WERI-Rb-1 (cell line): ENCODE measurements around the gene CMTM7.

ENCODE experiments used
- DNase-seq: peaks from one replicate; pipeline ENCODE4 v3.0.0-alpha.2; 2020
- H3K27ac ChIP-seq: fragments of 250-450 bp; sonication (Bioruptor Pico); 2 replicates; pipeline ENCODE4 v1.5.1; 2020; ENCODE audit warnings: mild to moderate bottlenecking, moderate library complexity
- H3K27me3 ChIP-seq: fragments of 250-450 bp; sonication (Bioruptor Pico); 2 replicates; pipeline ENCODE4 v1.5.1; 2021; ENCODE audit warnings: mild to moderate bottlenecking, low read depth, moderate library complexity; ENCODE audit not compliant: insufficient read depth, severe bottlenecking
- H3K36me3 ChIP-seq: fragments of 250-450 bp; sonication (Bioruptor Pico); 2 replicates; pipeline ENCODE4 v1.5.1; 2020; ENCODE audit warnings: mild to moderate bottlenecking, moderate library complexity
- H3K4me3 ChIP-seq: 2 replicates; pipeline ENCODE4 v1.5.1; 2011; ENCODE audit warnings: low read depth, mild to moderate bottlenecking, control low read depth, low read length
- H3K9me3 ChIP-seq: fragments of 250-450 bp; sonication (Bioruptor Pico); 2 replicates; pipeline ENCODE4 v1.5.1; 2021; ENCODE audit warnings: mild to moderate bottlenecking, moderate library complexity; ENCODE audit not compliant: severe bottlenecking
- TF ChIP-seq, protein P1 (sequence below): IDR thresholded peaks from 2 replicates; pipeline ENCODE4 v1.5.1; 2011; ENCODE audit warnings: low read depth, mild to moderate bottlenecking, control low read depth, inconsistent platforms, low read length

The CMTM7 gene

GRCh38 chr3:32374788-32375595, 16.7 kb upstream of the CMTM7 start:
- H3K9me3 ChIP-seq: no peaks in the 10 kb centered on the region
- H3K27me3 ChIP-seq: no peaks in the 10 kb centered on the region
- no peak overlapping the region for H3K27ac ChIP-seq
- no peaks in the 10 kb centered on the region for H3K36me3 ChIP-seq
- no peak overlapping the region for H3K4me3 ChIP-seq
- peak; percentile 59 for DNase-seq
- TF ChIP-seq, protein P1, sequence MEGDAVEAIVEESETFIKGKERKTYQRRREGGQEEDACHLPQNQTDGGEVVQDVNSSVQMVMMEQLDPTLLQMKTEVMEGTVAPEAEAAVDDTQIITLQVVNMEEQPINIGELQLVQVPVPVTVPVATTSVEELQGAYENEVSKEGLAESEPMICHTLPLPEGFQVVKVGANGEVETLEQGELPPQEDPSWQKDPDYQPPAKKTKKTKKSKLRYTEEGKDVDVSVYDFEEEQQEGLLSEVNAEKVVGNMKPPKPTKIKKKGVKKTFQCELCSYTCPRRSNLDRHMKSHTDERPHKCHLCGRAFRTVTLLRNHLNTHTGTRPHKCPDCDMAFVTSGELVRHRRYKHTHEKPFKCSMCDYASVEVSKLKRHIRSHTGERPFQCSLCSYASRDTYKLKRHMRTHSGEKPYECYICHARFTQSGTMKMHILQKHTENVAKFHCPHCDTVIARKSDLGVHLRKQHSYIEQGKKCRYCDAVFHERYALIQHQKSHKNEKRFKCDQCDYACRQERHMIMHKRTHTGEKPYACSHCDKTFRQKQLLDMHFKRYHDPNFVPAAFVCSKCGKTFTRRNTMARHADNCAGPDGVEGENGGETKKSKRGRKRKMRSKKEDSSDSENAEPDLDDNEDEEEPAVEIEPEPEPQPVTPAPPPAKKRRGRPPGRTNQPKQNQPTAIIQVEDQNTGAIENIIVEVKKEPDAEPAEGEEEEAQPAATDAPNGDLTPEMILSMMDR: peak; percentile 54

DNA sequence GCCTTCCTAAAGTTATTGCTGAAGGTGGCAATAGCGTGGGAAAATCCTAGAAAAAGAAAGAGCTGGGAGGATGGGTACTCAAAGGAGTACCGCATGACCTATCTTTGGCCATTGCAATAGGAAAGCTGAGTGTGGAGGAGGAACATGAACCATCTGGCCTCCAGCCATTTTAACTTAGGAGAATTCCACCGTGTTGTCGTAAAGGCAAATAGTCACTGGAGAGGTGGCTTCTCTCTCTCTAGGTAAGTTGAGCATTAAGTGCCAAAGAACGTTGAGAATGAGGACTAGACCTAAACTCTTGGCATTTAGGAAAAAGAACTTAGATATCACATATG, 16.1 kb upstream of the CMTM7 start:
- DNase-seq: no peak

GRCh38 chr3:32376115-32376514, 15.5 kb upstream of the CMTM7 start:
- no peaks in the 10 kb centered on the region for H3K9me3 ChIP-seq
- H3K27me3 ChIP-seq: no peaks in the 10 kb centered on the region
- no peak overlapping the region for H3K27ac ChIP-seq
- no peaks in the 10 kb centered on the region for H3K36me3 ChIP-seq
- DNase-seq: no peak
- no peak overlapping the region for H3K4me3 ChIP-seq
- TF ChIP-seq, protein P1: no peak

More for the DNA sequence above, 16.1 kb upstream of the CMTM7 start:
- Histone ChIP-seq H3K36me3 (no peaks in the 10 kb centered on the region), H3K27me3 (no peaks in the 10 kb centered on the region), H3K27ac (no peak overlapping the region), H3K4me3 (no peak overlapping the region), H3K9me3 (no peaks in the 10 kb centered on the region)
- TF ChIP-seq, protein P1: no peak

- Histone ChIP-seq H3K9me3 (no peaks in the 10 kb centered on the region), H3K4me3 (no peak overlapping the region), H3K27ac (no peak overlapping the region), H3K27me3 (no peaks in the 10 kb centered on the region), H3K36me3 (no peaks in the 10 kb centered on the region)
- TF ChIP-seq, protein P1: no peak
- no peak for DNase-seq
These were observed 11.7 kb upstream of the CMTM7 start for GRCh38 chr3:32379831-32380500.

- Histone ChIP-seq H3K27ac (no peak overlapping the region), H3K9me3 (no peaks in the 10 kb centered on the region), H3K36me3 (no peaks in the 10 kb centered on the region), H3K4me3 (no peak overlapping the region), H3K27me3 (no peaks in the 10 kb centered on the region)
- TF ChIP-seq, protein P1: no peak
- DNase-seq: no peak
These were observed 9.7 kb upstream of the CMTM7 start for GRCh38 chr3:32381922-32382321.
